Astrocyte (in vitro differentiated cells and primary cell): ENCODE data around the gene UCHL1. TPM values are rescaled to one million over a fixed set of nuclear protein-coding genes. Genes with fewer than 3 reads are reported as not detected.
A peak's percentile ranks its signal among the peaks of the same experiment; 100 is the strongest.

Experiments used
- DNase-seq: peaks from one replicate; pipeline ENCODE4 v3.0.0-alpha.2; 2010; ENCODE audit warnings: low read depth
- FAIRE-seq: peaks from 2 replicates; lab custom pipeline; 2011; peaks lifted over from hg19 to GRCh38; lab: Jason Lieb, UNC
- H2AFZ ChIP-seq: 2 replicates; pipeline ENCODE4 v1.6.0; 2012; ENCODE audit warnings: low read depth, low read length, inconsistent platforms
- H3K27ac ChIP-seq: 2 replicates; pipeline ENCODE4 v1.5.1; 2011; ENCODE audit warnings: low read depth, low read length, inconsistent platforms
- H3K27me3 ChIP-seq: 2 replicates; pipeline ENCODE4 v1.6.0; 2011; ENCODE audit warnings: low read length, inconsistent platforms; ENCODE audit not compliant: insufficient read depth
- H3K36me3 ChIP-seq: 2 replicates; pipeline ENCODE4 v1.5.1; 2011; ENCODE audit warnings: low read length, inconsistent platforms; ENCODE audit not compliant: insufficient read depth
- H3K4me1 ChIP-seq: 2 replicates; pipeline ENCODE4 v1.5.1; 2011; ENCODE audit warnings: low read length, inconsistent platforms; ENCODE audit not compliant: insufficient read depth
- H3K4me2 ChIP-seq: 2 replicates; pipeline ENCODE4 v1.6.0; 2012; ENCODE audit warnings: low read length, inconsistent platforms
- H3K4me3 ChIP-seq: 2 replicates; pipeline ENCODE4 v1.5.1; 2011; ENCODE audit warnings: low read depth, mild to moderate bottlenecking, low read length, inconsistent platforms; ENCODE audit not compliant: insufficient read depth
- H3K79me2 ChIP-seq: 2 replicates; pipeline ENCODE4 v1.6.0; 2012; ENCODE audit warnings: mild to moderate bottlenecking, low read length, inconsistent platforms; ENCODE audit not compliant: insufficient read depth
- H3K9ac ChIP-seq: 2 replicates; pipeline ENCODE4 v1.6.0; 2012; ENCODE audit warnings: mild to moderate bottlenecking, low read length, inconsistent platforms
- H3K9me3 ChIP-seq: 2 replicates; pipeline ENCODE4 v1.5.1; 2012; ENCODE audit warnings: low read depth, mild to moderate bottlenecking, low read length, inconsistent platforms; ENCODE audit not compliant: insufficient read depth
- H4K20me1 ChIP-seq: 2 replicates; pipeline ENCODE4 v1.6.0; 2012; ENCODE audit warnings: low read length, inconsistent platforms; ENCODE audit not compliant: insufficient read depth
- H3K27ac Mint-ChIP-seq: one replicate; pipeline ENCODE4 v1.8.0; 2021; ENCODE audit warnings: mild to moderate bottlenecking, mixed read lengths; ENCODE audit not compliant: unreplicated experiment
- H3K27me3 Mint-ChIP-seq: one replicate; pipeline ENCODE4 v1.8.0; 2021; ENCODE audit warnings: low read depth, mixed read lengths; ENCODE audit not compliant: unreplicated experiment
- H3K36me3 Mint-ChIP-seq: one replicate; pipeline ENCODE4 v1.8.0; 2021; ENCODE audit warnings: low read depth, mixed read lengths; ENCODE audit not compliant: unreplicated experiment
- H3K4me1 Mint-ChIP-seq: one replicate; pipeline ENCODE4 v1.8.0; 2021; ENCODE audit warnings: low read depth, mixed read lengths; ENCODE audit not compliant: unreplicated experiment
- H3K4me3 Mint-ChIP-seq: one replicate; pipeline ENCODE4 v1.8.0; 2021; ENCODE audit warnings: mild to moderate bottlenecking, moderate library complexity, mixed read lengths; ENCODE audit not compliant: unreplicated experiment
- H3K9me3 Mint-ChIP-seq: one replicate; pipeline ENCODE4 v1.8.0; 2021; ENCODE audit warnings: mild to moderate bottlenecking, mixed read lengths; ENCODE audit not compliant: unreplicated experiment
- CTCF ChIP-seq: IDR thresholded peaks from 2 replicates; pipeline ENCODE4 v1.5.1; 2011; ENCODE audit warnings: low read depth, mild to moderate bottlenecking, inconsistent platforms, low read length, moderate library complexity; ENCODE audit not compliant: insufficient read depth
- EZH2 ChIP-seq: IDR thresholded peaks from 2 replicates; pipeline ENCODE4 v1.6.1; 2012; ENCODE audit warnings: mild to moderate bottlenecking, low read length, inconsistent platforms; ENCODE audit not compliant: insufficient read depth
- total RNA-seq: library from RNA; stranded (reverse); gene quantifications from 2 replicates; pipeline ENCODE4 v1.2.1, GENCODE V29; 2021

UCHL1 gene
- total RNA-seq, 1 donor from 2014 or later: 1,154 TPM

GRCh38 chr4:41219421-41219950 is 37.2 kb upstream of the UCHL1 start:
- Mint-ChIP-seq H3K36me3 (no peaks in the 10 kb centered on the region), H3K27ac (peak overlapping the region; percentile 27), H3K27me3 (no peaks in the 10 kb centered on the region), H3K4me1 (peaks cover 21% of the 10 kb centered on the region), H3K9me3 (no peaks in the 10 kb centered on the region), H3K4me3 (no peak overlapping the region)
- no peak for TF ChIP-seq CTCF
- TF ChIP-seq EZH2: no peak
- H4K20me1 ChIP-seq: no peaks in the 10 kb centered on the region
- no peak overlapping the region for H3K9ac ChIP-seq
- no peaks in the 10 kb centered on the region for H3K27me3 ChIP-seq
- no peak overlapping the region for H3K4me3 ChIP-seq
- H2AFZ ChIP-seq: no peak overlapping the region
- H3K4me2 ChIP-seq: no peak overlapping the region
- peaks cover 8% of the 10 kb centered on the region for H3K4me1 ChIP-seq
- H3K36me3 ChIP-seq: no peaks in the 10 kb centered on the region
- no peaks in the 10 kb centered on the region for H3K79me2 ChIP-seq
- no peaks in the 10 kb centered on the region for H3K9me3 ChIP-seq
- DNase-seq (no peak), FAIRE-seq (no peak)
- no peak overlapping the region for H3K27ac ChIP-seq

DNA sequence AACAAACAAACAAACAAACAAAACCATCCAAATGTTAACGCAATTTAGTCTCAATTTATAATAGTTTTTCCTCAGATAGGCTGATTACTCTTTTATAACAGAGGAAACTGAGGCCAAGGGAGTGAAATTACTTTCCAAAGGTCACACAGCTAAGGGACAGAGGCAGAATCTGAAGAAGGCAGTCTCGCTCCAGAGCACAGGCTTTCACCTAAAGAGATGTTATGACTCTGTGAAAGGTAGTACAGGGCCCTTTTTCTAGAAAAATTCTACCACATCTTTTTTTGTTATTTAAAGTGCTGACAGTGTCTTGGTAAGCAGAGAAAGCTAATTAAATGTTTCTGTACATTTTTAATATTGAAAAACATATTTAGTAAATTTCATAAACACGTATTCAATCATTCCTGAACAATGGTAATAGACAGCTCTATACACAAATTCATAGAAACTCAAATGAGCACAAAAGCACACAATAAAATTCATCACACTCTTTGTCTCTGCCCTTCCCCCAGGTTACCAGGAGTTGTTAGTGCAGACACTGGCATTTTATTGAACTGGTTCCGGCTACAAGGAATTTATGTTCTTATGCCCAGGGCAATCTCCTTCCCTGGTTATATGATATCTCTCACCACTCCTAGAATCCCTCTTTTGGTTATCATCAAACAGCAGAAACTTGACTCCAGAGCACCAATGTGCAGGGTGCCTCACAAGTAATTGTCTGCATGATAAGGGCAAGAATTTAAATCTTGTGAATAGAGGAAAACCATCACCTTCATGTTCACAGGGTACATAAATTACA is 34.7 kb upstream of the UCHL1 start:
- no peak overlapping the region for H2AFZ ChIP-seq
- no peak overlapping the region for H3K4me2 ChIP-seq
- TF ChIP-seq CTCF (no peak), EZH2 (no peak)
- no peaks in the 10 kb centered on the region for H3K9me3 Mint-ChIP-seq
- H3K4me1 Mint-ChIP-seq: peaks cover 11% of the 10 kb centered on the region
- DNase-seq (no peak), FAIRE-seq (no peak)
- H3K27ac ChIP-seq: no peak overlapping the region
- H3K27me3 Mint-ChIP-seq: no peaks in the 10 kb centered on the region
- H3K4me3 ChIP-seq: no peak overlapping the region
- no peaks in the 10 kb centered on the region for H3K36me3 ChIP-seq
- H4K20me1 ChIP-seq: no peaks in the 10 kb centered on the region
- H3K4me3 Mint-ChIP-seq: no peak overlapping the region
- H3K27me3 ChIP-seq: no peaks in the 10 kb centered on the region
- H3K79me2 ChIP-seq: no peaks in the 10 kb centered on the region
- H3K27ac Mint-ChIP-seq: no peak overlapping the region
- no peak overlapping the region for H3K9ac ChIP-seq
- no peaks in the 10 kb centered on the region for H3K4me1 ChIP-seq
- no peaks in the 10 kb centered on the region for H3K36me3 Mint-ChIP-seq
- no peaks in the 10 kb centered on the region for H3K9me3 ChIP-seq

DNA sequence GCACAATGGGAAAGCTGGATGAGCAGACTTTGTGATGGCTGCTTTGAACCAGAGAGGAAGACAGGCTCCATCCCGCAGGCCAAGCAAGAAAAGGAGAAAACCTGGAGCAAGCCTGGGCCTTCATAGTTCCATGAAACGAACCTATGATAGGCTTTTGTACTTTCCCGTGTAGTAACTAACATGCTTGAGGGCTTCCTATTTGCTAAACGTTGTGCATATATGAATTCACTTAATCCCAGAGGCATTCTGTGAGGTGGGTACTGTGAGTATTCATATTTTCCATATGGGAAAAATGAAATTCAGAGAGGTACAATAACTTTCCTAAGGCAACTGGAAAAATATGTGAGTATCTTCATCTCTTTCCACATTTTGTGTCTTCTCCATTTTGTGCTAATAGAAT is 28.8 kb upstream of the UCHL1 start:
- H3K79me2 ChIP-seq: no peaks in the 10 kb centered on the region
- DNase-seq (no peak), FAIRE-seq (no peak)
- no peak overlapping the region for H2AFZ ChIP-seq
- Mint-ChIP-seq H3K27ac (no peak overlapping the region), H3K36me3 (no peaks in the 10 kb centered on the region), H3K9me3 (no peaks in the 10 kb centered on the region), H3K4me3 (no peak overlapping the region), H3K27me3 (no peaks in the 10 kb centered on the region), H3K4me1 (peaks cover 2% of the 10 kb centered on the region)
- H3K4me2 ChIP-seq: no peak overlapping the region
- H4K20me1 ChIP-seq: no peaks in the 10 kb centered on the region
- H3K9ac ChIP-seq: no peak overlapping the region
- H3K4me3 ChIP-seq: no peak overlapping the region
- no peak for TF ChIP-seq EZH2
- no peak for TF ChIP-seq CTCF
- no peak overlapping the region for H3K27ac ChIP-seq
- H3K36me3 ChIP-seq: no peaks in the 10 kb centered on the region
- no peaks in the 10 kb centered on the region for H3K4me1 ChIP-seq
- H3K27me3 ChIP-seq: no peaks in the 10 kb centered on the region
- H3K9me3 ChIP-seq: no peaks in the 10 kb centered on the region
